K562 treated with DMSO at 1 percent for 4 hours (cell line): ENCODE measurements around the gene ACP1. TPM values are rescaled to one million over a fixed set of nuclear protein-coding genes. Genes with fewer than 3 reads are reported as not detected.

Source experiments
- total RNA-seq: library from RNA; unstranded; fragments of 300-600 nt; gene quantifications from 2 replicates; pipeline ENCODE4 v1.2.3, GENCODE V29; 2022; ENCODE audit not compliant: insufficient read depth

Gene ACP1
- 109 and 112 TPM in 2 replicates for total RNA-seq

DNA sequence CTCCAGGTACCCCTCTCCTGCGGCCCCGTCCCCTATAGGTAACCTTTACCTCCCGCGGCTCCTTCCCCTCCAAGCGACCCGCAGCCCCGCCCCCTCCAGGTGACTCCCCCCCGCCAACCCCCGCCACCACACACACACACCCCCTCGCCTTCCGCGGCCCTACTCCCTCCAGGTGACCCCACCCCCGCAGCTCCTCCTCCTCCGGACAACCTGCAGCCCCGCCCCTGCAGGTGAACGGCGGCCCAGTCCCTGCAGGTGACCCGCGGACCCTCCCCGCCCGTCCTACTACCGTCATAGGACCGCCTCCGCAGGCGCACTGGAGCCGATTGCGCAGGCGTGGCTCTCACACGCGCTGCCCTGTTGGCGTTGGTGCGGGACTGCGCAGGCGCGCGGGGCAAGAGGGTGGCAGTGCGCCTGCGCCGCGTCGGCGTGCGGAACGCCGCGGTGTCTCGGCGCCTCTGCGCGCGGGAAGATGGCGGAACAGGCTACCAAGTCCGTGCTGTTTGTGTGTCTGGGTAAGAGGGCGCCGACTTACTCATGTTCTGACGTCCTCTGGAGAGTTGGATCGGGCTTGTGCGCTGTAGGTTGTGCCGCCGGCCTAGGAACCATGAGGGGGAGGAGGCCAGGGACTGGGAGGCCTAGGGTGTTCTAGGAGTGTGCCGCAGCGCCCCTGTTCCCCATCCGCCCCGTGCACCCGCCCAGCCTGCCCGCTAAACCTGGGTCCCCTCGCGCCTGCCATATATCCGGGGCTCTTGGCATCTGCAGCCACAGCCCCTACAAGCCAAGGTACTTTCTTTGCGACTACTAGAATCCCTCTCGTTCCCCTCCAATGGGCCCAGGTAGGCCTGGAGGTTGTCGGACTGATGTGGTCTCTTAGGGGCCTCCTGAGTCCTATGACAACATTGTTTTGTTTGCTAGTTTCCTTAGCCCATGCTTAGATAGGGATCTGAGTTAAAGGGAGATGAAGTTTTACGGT is at the start of gene ACP1:
TSS of gene ACP1 (plus strand) at position 455 of the 976 bp plus-strand sequence. CDS start at position 473, 18 bp downstream.

DNA sequence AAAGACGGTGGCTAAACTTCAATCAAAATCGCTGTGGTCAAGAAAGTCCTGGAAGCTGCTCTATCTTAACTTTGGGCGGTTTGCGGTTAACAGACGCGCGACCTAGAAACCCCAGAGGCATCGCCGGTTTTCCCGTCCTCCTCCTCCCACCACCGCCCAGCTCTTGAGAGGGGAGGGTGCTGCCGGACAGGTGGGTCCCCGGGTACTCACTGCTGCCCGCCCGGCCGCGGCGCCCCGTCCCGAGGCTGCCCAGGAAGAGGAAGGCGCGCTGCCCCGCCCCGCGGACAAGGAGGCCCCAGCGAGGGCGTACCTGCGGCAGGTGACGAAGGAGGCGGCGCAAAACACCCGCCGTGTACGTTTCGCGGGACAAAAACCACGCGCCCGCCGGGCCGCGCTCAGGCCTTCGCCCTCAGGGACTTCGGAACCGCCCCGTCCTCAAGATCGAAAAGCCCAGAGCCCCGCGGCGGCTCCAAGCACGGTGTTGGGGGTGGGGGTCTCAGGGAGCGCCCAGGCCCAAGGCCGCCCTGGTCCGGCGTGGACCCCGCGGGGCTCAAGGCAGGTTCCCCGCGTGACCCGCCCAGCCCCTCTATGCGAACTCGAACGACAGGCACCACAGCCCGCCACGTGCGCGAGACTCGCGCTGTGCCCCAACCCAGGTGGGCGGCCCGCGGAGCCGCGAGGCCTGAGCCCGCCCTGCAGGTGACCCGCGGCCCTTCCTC is 814 bp upstream of the ACP1 start, which contains the start of gene SH3YL1:
TSS of gene SH3YL1 (minus strand) at position 259 of the 719 bp plus-strand sequence. CDS start at position 211, 48 bp downstream.

DNA sequence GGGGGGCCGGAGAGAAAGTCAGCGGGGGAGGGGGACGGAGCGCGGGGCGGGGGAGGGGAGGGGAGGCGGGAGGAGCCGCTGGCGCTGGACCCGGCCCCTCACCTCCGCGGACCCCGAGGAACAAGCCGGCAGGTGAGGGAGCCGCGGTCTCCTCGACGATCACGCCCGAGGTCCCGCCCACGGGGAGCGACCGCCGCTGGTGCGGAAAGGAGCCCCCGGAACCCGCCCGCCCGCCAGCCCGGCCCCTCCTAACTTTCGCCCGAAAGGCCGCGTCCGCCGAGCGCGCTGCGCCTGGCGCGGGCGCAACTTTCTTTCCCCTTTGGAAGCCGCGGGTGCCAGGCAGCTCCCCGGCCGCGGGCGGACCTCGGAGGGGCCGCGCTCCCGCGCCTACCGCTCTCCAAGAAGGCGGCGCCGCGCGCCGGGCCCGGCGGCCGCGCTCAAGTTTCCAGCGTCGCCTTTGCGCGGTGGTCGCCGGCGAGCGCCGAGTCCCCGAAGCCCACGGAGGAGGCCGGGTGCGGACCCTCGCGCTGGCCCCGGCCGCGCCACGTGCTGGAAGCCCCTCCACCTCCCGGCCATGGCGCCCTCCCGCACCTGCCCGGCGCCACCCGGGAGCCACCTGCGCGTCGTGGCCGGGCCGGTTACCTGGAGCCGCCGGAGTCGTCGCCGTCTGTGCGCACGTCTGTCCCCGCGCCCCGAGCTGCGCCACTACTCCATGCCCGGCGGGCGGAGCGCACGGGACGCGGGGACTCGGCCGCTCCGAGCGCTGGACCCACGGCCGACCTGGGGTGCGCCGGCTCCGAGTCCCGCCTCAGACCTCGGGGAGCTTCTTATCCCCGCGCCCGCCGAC is 23.4 kb downstream of the ACP1 start, which contains the start of gene ALKAL2:
TSS of gene ALKAL2 (minus strand) at position 181 of the 847 bp plus-strand sequence. CDS start 256 bp downstream, outside the sequence.

Other genes starting within 250 kb of the ACP1 start
- gene FAM110C, start 218.4 kb upstream of the ACP1 start, total RNA-seq, result not detected in 2 replicates
- gene SH3YL1, start 915 bp upstream of the ACP1 start, total RNA-seq, result 2.7 and 8.7 TPM in 2 replicates
- gene ALKAL2, start 23.1 kb downstream of the ACP1 start, total RNA-seq, result not detected in 2 replicates